ENCODE measurements around the gene BNC2. TPM values are rescaled to one million over a fixed set of nuclear protein-coding genes. Genes with fewer than 3 reads are reported as not detected.
A peak's percentile ranks its signal among the peaks of the same experiment; 100 is the strongest.

Gene BNC2
- total and polyA plus RNA-seq, 2 of the 4 experiments (the other 2 are of a cell fraction) = 15.5 to 45.2 TPM

GRCh38 chr9:16639644-16640043 is 230.8 kb downstream of the BNC2 start:
- H3K4ac ChIP-seq (ENCODE audit: low read depth, low read length) = no peak overlapping the region
- H3K36me3 ChIP-seq (ENCODE audit: control insufficient read depth, insufficient read depth, low read length) = no peaks in the 10 kb centered on the region
- no CpG with 5 or more reads among the region's 4 CpGs for WGBS, 2 experiments (ENCODE audit: extremely low coverage in 2 of 2, insufficient read length in 1 of 2)
- no peak overlapping the region for H3K4me3 ChIP-seq (ENCODE audit: insufficient read depth, low read depth, low read length)
- POLR2A ChIA-PET (ENCODE audit: unreplicated experiment) = no interaction called here
- no peak overlapping the region for H3K56ac ChIP-seq (ENCODE audit: extremely low read depth, insufficient read depth, low read length)
- no peak overlapping the region for H3K14ac ChIP-seq (replicated peaks; ENCODE audit: low read depth, low read length)
- no peak overlapping the region for H3K4me2 ChIP-seq (ENCODE audit: low read depth, low read length)
- no peaks in the 10 kb centered on the region for H3K27me3 ChIP-seq (ENCODE audit: control insufficient read depth, insufficient read depth, low read length)
- no peak overlapping the region for H4K91ac ChIP-seq (ENCODE audit: insufficient read depth, low read depth, low read length)
- H2AK9ac ChIP-seq (replicated peaks; ENCODE audit: low read depth, low read length, poor library complexity) = no peak overlapping the region
- no peak overlapping the region for H2BK120ac ChIP-seq (ENCODE audit: low read depth, low read length)
- H4K20me1 ChIP-seq (ENCODE audit: insufficient read depth, low read length) = no peaks in the 10 kb centered on the region
- DNase-seq = no peak
- H3K9me1 ChIP-seq (ENCODE audit: insufficient read depth, low read length) = no peaks in the 10 kb centered on the region
- H3K4me1 ChIP-seq (ENCODE audit: control insufficient read depth, insufficient read depth, low read length) = peaks cover 15% of the 10 kb centered on the region
- in situ Hi-C loops (cut with MboI; ENCODE audit: low sequenced_read_pairs) = loop anchor here (25.0 kb wide), 1 partner anchor 823 kb away; no protein-coding TSS in a partner anchor
- 0 out of 4 replicates have a peak overlapping the region, but pooled peaks of 1 of the 2 experiments have one; percentile 8 for H4K8ac ChIP-seq (ENCODE audit: low read depth in 2 of 2, low read length in 2 of 2)
- intact Hi-C loops (cut with micrococcal nuclease) = no loop called here
- no peak overlapping the region for H3K23ac ChIP-seq (ENCODE audit: low read depth, low read length)
- no peak overlapping the region for H2AFZ ChIP-seq (replicated peaks; ENCODE audit: low read length, poor library complexity)
- no peak overlapping the region for H3K9ac ChIP-seq (ENCODE audit: low read depth, low read length)
- no TSS peak for BruUV-seq (replicated peaks)
- peaks cover 12 to 40% of the 10 kb centered on the region in 2 experiments for H3K79me1 ChIP-seq (ENCODE audit: low read depth in 1 of 2, low read length in 2 of 2)
- no peak overlapping the region for H2BK20ac ChIP-seq (ENCODE audit: low read depth, low read length)
- dilution Hi-C loops (cut with HindIII; ENCODE audit: low sequenced_read_pairs, unreplicated experiment) = no loop called here
- H3K9me3 ChIP-seq (ENCODE audit: control insufficient read depth, insufficient read depth, low read length) = no peaks in the 10 kb centered on the region
- peak overlapping the region; percentile 49; the same call in 1 of the 3 replicates for H2BK15ac ChIP-seq (ENCODE audit: low read depth, low read length)
- no peak overlapping the region for H4K5ac ChIP-seq (ENCODE audit: low read depth, low read length)
- no peak for ATAC-seq (ENCODE audit: low read depth)
- CTCF ChIA-PET = interaction anchor here (0.6 to 0.9 kb wide), 2 partner anchors 88 to 192 kb away, joined by 3 to 5 read pairs; no protein-coding TSS in a partner anchor
- H2AK5ac ChIP-seq (ENCODE audit: low read depth, low read length) = no peak overlapping the region
- no peak overlapping the region for H2BK5ac ChIP-seq (ENCODE audit: low read depth, low read length, poor library complexity, severe bottlenecking)
- TF ChIP-seq MAFK (IDR thresholded peaks at IDR 0.05; ENCODE audit: low read depth, low read length) (no peak), CHD1 (IDR thresholded peaks at IDR 0.05; ENCODE audit: low read depth, low read length) (no peak)
- H3K27ac ChIP-seq (ENCODE audit: insufficient read depth, low read length) = no peak overlapping the region
- H3K18ac ChIP-seq (ENCODE audit: low read depth, low read length) = no peak overlapping the region
